GM19351 (cell line): Measurements from ENCODE around the gene CDPF1.
A peak's percentile ranks its signal among the peaks of the same experiment; 100 is the strongest.

Source experiments
- ATAC-seq: cut with Tn5 transposase; IDR thresholded peaks from one replicate; pipeline ENCODE4 v1.9.1; 2021; ENCODE audit warnings: mild to moderate bottlenecking, moderate library complexity; ENCODE audit not compliant: unreplicated experiment

CDPF1 gene, protein sequence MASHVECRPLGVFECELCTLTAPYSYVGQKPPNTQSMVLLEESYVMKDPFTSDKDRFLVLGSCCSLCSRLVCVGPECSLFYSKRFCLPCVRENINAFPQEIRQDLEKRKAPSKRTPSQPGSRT

DNA sequence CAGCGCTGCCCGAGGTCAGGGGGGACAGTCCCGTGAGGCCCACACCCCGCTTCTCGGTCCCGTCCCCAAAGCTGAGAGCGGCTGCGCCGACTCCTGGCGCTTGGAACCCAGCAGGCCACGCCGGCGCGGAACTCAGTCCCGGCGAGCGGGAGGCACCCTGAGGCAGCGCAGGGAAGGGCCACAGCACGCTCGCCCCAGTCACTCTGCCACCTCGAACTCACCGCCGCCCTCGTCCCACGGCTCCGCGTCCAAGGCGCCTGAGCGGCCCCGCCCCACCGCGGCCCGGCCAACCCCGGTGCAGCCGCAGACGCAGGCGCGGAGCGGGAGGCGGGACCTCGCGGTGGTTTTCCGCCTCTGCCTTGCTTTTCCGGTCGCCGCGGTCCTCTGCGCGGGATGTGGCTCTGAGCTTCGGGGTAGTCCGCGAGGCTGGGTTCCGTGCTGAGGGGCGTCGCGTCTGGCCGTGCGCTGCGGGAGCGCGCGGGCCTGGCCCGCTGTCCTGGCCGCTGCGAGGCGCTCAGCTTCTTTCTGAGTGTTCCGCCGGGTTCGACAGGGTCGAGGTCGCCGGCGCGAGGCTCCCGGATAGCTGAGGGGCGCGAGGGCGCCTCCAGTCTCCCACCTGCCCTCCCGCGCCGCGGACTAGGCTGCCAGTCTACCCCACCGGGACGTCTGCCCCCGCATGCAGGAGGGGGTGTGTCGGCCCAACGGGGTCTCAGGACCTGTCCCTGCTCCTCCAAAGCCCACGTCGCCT lies at the start of gene CDPF1:
CDPF1 (minus strand) TSS at position 259 of the 748 bp plus-strand sequence. CDS start 2,009 bp downstream, outside the sequence.
- peak; percentile 85 for ATAC-seq

DNA sequence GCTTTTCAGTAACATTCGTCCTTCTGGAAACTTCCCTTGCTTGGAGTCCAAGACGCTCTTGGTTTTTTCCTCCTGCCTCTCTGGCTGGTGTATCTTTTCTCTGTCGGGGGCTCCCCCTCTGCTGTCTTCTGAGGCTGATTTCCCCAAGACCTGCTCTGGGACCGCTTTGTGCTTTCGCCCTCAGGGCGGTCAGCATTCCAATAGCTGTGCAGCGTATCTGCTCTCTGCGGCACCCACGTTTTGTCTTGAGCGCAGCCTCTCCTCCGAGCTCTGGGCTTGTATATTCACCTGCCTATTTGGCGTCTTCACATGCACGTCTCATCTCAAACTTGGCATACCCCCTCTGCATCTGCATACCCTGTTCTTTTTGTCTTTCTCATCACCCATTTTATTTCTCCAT lies 49.0 kb upstream of the CDPF1 start:
- no peak for ATAC-seq

DNA sequence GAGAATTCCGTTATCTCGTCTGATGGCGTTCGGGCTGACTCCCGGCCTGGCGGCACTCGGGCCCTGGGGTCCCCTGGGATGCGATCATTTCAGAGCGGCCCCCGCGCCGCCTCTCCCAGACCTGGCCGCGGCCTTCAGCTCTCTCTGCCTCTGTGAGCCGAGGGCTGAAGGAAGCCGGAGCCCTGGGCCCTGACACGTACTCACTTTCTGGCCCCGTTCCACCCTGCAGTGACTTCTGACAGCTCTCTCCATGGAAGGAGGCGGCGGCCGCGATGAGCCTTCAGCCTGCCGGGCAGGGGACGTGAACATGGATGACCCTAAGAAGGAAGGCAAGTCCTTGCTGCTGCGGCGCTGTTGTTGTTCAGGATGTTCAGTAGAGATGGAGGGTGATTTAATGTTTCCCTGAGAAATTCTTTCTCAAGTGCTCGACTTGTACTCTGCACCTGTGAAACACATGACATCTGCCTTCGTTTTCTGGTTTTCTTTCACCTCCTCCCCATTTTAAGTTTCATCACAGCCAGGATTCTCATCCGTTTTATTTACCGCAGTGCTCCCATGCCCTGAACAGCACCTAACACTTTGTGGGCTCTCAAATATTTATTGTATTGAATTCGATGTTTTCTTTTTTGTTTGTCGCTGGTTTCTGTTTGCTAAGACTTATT lies 47.2 kb upstream of the CDPF1 start:
- peak; percentile 17 for ATAC-seq

DNA sequence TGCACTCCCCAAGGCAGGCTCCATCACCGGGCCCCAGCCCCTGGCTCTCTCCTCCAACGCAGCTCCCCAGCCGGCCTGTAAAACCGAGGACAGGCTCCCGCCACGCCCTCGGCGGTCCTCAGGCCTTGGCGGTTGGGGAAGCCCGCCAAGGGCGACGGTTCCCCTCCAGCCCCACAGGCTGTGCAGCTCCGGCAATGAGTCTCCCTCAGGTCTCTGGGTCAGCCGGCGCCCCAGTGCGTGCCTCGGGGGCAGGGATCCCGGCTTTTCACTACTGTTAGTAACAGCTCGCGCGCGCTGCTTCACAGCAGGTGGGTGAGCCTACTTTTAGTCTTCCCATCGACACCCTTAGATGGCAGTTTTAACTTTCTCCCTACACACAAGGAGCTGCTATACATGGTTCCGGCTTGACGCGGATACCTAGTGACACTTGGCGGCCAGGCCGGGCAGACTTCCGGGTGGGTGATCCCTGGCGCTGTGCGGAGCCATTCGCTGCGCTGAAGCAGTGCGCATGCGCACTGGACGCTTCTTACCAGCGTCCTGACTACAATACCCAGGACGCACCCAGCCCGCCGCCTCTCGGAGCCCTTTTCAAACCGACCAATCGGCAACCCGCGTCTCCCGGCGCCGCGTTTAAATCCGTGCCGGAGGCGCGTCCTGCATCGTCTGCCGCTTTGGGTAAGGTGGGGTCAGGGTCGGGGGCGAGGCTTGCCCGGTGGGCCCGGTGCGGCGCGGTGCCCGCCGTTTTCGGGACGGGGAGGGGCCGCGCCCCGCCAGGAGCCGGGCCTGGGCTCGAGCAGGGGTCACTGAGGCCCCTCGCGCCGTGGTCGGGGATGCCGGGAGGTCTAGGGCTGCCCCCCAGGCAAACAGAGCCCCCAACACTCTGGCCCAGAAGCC lies 46.4 kb upstream of the CDPF1 start, which contains the start of gene GTSE1:
GTSE1 (plus strand) TSS at position 614 of the 894 bp plus-strand sequence. CDS start 531 bp downstream, outside the sequence.
- ATAC-seq = peak; percentile 94

DNA sequence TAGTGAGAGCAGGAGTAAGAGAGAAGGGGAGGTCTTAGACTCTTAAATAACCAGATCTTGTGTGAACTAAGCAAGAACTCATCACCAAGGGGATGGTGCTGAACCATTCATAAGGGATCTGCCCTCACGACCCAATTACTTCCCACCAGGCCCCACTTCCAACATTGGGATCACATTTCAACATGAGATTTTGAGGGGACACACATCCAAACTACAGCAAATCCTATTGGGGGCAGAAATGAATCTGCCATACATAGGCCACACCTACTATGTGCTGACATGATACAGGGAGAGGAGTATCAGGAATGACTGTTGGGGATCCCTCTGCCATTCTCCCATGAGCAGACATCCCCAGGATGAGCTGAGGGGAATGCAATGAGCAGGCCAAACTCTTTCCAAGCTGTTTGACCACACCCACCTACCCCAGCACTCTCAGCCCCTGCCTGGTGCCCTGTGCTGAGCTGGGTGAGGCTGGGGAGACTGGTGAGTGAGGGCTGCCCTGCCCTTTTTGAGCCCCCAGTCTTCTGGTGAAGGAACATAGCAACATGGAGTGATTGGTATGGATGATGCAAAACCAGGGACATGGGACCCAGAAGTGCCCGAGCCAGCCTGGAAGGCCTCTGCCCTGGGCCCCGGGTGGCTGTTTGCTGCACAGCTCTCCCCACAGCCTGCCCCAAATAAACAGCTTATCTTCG lies 45.3 kb upstream of the CDPF1 start:
- no peak for ATAC-seq

DNA sequence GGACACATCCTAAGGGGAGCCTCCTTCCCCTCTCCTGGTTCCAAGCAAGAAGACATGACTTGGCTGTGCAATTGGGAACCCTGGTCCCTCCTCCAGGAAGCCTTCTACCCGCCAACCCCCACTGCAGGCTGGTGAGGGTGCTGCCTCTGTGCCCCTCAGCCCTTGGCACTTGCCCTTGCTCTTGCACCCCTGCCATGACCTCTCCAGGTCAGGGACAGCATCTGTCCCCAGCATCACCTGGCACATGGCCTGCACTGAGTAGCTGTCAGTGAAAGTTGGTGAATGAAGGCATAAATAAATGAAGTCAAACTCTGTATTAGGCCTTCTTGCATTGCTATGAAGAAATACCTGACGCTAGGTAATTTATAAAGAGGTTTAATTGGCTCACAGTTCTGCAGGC lies 44.7 kb upstream of the CDPF1 start:
- ATAC-seq = no peak

DNA sequence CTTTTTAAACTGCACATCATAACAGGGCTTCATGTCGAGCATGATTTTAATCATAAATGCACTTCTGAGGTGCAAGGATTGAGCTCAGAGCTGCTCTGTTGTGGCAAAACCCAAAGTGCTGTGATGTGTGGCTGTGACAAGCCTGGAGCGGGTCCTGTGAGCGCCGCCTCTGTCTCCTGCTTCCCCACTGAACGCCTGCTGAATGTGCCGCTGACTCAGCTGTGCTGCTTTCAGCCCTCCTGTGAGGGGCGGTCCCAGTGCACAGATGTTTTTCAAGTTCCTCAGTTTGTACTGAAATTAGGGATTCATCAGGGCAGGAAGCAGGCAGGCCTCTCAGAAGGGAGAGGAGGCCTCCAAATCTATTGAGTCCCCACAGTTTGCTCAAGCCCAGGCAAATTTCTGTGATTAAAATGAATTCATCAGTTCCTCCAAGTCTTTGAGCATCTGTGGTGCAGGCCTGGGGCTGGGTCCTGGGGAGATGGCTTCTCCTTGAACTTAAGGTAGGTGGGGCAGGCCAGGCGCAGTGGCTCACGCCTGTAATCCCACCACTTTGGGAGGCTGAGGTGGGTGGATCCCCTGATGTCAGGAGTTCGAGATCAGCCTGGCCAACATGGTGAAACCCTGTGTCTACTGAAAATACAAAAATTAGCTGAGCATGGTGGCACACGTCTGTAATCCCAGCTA lies 43.6 kb upstream of the CDPF1 start:
- ATAC-seq = no peak

DNA sequence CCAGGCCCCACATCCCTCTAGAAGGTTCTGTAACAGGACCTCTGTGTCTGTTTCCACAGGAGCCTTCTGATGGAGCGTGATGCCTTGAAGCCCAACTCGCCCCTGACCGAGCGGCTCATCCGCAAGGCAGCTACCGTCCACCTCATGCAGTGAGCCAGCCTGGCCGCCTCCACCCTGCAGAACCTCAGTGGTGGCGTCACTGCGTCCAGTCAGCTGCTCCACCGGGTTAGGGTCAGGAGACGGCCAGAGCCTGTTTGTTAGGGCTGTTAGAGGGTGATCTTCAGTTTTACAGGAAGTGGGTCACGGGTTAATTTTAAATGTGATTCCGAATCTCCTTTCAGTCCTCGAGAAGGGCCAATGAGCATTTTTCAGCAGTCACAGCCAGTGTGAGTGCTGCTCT lies 42.6 kb upstream of the CDPF1 start:
- ATAC-seq = no peak

DNA sequence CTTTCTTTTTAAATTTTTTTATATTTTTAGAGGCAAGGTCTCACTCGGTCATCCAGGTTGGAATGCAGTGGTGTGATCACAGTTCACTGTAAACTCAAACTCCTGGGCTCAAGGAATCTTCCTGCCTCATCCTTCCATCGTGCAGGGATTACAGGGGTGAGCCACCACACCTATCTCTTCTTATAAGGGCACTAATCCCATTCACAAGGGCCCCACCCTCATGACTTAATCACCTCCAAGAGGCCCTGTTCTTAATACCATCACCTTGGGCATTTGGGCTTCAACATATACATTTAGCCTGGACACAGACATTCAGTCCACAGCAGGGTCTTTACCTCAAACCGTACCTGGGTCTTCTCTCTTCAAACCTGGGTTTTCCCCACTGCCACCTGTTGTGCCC lies 42.1 kb upstream of the CDPF1 start:
- no peak for ATAC-seq

DNA sequence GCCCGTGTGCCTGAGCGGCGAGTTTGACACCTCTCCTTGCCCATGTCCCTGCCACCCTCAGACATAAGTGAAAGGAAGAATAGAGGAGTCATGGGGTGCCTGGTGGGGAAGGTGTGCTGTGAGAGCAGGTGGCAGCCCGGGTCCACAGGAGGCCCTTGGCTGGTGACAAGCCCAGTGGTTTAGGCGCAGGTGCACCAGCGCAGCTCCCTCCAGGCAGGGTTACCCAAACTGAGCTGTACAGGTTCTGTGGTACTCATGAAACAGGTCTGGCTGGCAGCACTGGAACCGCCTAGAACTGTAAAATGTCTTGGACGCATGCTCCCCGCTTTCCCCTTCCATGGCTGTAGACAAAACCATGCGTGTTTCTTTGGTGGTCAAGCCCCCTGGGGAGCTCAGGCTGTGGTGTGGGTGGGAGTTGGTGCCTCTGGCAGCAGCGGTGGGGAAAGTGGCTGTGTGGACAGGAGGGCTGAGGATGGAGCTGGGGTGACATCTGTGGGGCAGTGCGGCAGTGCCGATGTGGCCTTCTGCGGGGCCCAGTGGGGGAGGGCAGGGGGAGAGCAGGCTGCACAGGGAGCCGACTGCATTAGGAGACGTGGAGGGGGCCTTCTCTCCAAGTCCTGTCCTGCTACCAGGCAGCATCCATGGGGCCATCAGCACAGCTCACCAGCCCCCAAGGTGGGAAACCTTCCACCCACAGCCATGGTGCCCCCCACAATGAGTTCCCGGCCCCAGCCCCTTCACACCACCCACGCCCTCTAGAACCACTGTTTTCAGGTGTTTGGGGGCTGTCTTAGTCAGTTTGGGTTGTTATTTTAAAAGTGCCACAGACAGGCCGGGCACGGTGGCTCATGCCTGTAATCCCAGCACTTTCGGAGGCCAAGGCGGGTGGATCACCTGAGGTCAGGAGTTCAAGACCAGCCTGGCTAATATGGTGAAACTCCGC lies 41.0 kb upstream of the CDPF1 start:
- no peak for ATAC-seq

DNA sequence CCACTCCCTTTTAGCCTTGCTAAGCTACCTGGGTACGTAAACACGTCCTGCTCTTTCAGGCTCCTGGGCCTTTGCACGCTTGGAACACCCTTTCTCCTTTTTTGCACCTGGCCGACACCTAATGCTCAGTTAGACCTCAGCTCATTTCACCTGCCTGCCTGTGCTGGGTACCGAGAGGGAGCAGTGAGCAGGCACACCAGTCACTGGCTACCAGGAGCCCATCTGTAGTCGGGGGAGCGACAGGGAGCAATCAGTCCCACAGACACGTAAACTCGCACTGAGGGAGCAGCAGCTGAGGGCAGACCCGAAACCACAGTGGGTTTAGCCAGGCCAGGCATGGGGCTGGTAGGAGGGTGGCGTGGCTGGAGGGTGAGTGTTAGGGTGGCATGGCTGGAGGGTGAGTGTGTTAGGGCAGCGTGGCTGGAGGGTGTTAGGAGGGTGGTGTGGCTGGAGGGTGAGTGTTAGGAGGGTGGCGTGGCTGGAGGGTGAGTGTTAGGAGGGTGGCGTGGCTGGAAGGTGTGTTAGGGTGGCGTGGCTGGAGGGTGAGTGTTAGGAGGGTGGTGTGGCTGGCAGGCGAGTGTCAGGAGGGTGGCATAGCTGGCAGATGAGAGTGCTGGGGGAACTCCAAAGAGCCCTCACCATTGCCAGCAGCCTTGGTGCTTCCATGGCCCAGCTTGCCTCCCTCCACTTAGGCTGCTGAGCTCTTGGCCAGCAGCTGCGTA lies 40.2 kb upstream of the CDPF1 start:
- no peak for ATAC-seq

DNA sequence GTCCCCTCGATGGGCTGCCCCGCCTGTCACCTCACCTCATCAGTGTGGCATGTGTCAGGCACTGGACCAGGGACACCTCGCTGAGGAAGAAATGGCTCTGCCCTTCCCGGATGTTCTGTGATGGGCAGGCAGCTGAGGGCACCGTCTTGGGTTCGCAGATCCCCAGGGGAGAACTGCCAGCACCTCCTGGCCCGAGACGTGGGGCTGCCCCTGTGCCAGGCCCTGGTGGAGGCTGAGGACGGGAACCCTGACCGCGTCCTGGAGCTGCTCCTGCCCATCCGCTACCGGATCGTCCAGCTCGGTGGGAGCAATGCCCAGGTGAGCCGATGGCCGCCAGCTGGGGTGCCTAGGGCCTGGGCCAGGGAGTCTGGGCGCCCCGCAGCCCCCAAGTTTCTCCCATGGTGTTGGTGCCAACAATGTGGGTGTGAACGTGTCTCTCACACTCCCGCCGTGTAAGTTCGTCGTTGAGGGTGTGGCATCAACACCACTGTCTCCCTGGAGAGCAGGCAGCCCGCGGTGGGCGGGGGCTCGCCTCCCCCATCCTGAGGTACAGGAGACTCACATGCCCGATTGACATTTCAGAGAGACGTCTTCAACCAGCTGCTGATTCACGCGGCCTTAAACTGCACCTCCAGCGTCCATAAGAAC lies 39.3 kb upstream of the CDPF1 start:
- ATAC-seq = no peak

DNA sequence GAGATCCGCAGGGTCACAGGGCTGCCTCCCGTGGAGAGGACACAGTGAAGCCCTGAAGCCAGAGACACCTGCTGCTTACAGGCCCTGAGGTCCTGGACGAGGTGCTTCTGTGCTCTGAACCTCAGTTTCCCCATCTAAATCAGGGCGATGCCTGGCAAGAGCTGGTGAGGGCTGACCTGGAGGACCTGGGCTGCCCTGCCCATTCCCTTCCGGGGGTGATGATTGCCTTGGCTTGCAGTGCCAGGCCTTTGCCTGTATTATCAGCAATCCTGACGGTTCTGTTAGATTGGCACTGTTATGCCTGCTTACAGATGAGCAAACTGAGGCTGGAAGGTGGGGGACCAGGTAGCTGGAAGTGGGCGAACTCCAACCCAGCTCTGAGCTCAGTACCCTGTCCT lies 38.8 kb upstream of the CDPF1 start:
- ATAC-seq = no peak

DNA sequence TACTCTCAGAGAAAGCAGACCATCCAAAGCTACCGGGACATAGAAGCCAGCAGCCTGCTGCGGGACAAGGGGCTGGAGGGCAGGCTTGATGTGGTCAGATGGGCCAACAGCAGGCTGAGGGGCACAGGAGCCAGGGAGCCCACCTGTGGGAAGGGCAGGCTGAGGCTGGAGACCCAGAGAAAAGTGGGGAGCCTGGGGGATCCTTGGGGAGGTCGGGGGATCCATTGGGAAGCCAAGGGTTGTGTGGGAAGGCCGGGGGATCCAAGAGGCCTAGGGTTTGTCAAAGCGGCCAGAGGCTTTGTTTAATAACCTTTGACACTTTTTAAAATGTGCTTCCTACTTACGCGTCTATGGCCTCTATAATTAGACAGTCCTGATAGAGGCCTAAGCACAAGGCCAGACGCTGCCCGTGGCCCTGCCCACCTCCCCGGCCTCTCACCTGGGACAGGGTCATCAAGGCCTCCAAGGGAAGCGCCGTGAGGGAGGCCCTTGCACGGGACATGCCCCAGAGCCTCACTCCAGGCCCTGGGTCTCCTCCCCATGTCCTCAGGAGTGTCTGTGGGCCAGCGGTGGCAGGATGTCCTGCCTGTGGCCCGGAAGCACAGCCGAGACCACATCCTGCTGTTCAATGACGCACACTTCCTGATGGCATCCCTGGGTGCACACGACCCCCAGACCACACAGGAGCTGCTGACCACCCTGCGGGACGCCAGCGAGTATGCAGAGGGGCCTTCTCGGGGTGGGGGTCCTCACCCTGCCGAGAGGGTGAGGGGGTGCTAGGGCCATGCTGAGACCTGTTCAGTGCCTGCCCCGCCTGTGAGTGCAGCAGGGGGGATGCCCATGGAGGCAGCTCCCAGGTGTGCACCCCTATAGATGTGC lies 38.0 kb upstream of the CDPF1 start:
- ATAC-seq = peak; percentile 90

DNA sequence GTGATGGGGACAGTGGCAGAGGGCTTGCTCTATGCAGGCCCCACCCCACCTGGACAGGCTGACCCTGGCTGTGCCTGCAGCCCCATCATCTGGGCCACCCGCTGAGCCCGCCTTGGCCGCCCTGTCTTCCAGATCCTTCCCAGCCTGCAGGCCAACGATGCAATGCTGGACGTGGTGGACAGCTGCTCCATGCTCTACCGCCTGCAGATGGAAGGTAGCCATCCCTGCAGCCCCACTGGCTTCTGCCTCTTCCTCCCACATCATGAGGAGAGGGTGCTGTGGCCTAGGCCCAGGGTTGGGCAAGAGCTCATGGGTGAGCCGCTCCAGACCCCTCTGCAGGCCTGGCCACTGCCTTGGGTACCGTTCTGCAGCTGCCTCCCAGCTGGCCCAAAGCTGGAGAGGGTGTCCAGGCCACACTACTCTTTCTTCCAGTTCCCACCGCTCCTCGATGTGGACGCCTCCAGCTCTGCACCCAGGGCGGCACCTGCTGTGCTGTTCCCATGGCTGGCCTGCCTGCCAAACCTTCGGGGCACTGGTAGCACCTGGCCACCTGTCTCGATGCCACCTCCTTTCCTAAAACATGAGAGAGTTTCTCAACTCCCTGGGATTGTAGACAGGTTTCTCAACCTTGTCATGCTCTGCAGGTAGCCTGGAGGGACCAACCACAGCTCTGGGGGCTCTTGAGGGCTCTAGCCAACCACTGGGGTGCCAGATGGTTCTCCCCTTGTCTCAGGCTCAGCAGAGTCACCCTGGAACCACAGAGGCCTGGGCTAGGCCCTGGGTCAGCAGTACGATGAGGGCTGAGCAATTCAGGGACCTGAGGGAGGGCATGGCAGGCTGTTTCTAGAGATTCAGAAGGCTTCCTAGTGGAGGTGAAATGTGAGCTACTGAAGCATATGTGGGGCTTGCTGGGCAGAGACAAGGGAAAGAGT lies 37.1 kb upstream of the CDPF1 start:
- ATAC-seq = no peak

DNA sequence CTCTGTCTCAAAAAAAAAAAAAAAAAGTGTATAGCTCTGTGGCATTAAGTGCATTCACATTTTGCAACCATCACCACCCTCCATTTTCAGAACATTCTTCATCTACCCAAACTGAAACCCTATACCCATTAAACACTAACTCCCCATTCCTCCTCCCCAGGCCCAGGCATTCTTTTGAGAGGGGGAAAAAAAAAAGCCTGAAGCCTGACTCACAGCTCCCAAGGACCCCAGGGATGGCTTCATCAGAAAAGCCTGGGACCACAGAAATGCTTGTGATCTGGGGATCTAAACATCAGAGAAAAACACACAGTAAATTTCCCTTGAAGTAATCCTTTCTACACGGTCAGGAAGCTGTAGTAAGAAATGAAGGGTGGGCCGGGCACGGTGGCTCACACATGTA lies 35.9 kb upstream of the CDPF1 start:
- ATAC-seq = no peak
